Measurements from ENCODE around the gene ABTB2. TPM values are rescaled to one million over a fixed set of nuclear protein-coding genes. Genes with fewer than 3 reads are reported as not detected.

ABTB2 gene
- polyA plus RNA-seq, 1 of the 3 experiments (the other 2 are of a cell fraction), result 7.8 TPM

DNA sequence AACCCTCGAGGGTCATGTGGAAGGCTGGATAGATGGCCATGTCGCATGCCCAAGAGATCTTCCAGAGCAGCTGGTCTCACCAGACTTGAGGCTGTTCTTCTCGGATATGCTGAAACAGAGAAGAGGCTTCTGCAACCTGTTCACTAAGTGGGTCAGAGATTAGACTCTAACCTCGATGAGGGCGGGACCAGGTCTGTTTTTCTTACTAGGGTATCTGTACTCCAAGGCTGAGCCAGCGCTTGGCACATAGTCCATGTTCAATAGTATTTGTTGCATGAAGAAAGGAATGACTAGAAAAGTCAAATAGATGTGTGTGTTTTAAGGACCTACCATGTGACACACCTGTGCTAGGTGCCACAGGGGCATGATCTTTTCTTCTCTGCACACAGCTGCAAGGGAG is 43.6 kb downstream of the ABTB2 start:
- H3K27ac ChIP-seq (ENCODE audit: low read depth in 2 of 2, low read length in 1 of 2), result peak overlapping the region in 1 of 2 experiments; percentile 88; a peak in 2 of 4 replicates
- ChIA-PET CTCF (interaction anchor here (0.8 to 0.9 kb wide), 2 partner anchors 11 to 32 kb away, joined by 3 to 4 read pairs; no protein-coding TSS in a partner anchor), POLR2A (no interaction called here)
- no peak overlapping the region for H3K4me2 ChIP-seq
- 94% methylated on average over 5 of the region's 6 CpGs for WGBS (ENCODE audit: low lambda C conversion rate)
- no peaks in the 10 kb centered on the region for H3K9me2 ChIP-seq
- H3K27me3 ChIP-seq (ENCODE audit: insufficient read depth), result no peaks in the 10 kb centered on the region
- H3K9ac ChIP-seq, result no peak overlapping the region
- no peaks in the 10 kb centered on the region for H4K20me1 ChIP-seq (ENCODE audit: insufficient read depth)
- H2AFZ ChIP-seq (ENCODE audit: low read depth), result no peak overlapping the region
- no peaks in the 10 kb centered on the region for H3K79me2 ChIP-seq (ENCODE audit: insufficient read depth)
- no peaks in the 10 kb centered on the region for H3K9me3 ChIP-seq
- TF ChIP-seq RCOR1 (IDR thresholded peaks at IDR 0.05; ENCODE audit: low read length), result no peak
- TF ChIP-seq SIN3A (IDR thresholded peaks at IDR 0.05; ENCODE audit: borderline replicate concordance, low read depth, low read length), result no peak
- TF ChIP-seq RAD21 (IDR thresholded peaks at IDR 0.05; ENCODE audit: low read length), result no peak
- TF ChIP-seq RXRA (IDR thresholded peaks at IDR 0.05; ENCODE audit: borderline replicate concordance, low read depth), result no peak
- TF ChIP-seq, protein P1, sequence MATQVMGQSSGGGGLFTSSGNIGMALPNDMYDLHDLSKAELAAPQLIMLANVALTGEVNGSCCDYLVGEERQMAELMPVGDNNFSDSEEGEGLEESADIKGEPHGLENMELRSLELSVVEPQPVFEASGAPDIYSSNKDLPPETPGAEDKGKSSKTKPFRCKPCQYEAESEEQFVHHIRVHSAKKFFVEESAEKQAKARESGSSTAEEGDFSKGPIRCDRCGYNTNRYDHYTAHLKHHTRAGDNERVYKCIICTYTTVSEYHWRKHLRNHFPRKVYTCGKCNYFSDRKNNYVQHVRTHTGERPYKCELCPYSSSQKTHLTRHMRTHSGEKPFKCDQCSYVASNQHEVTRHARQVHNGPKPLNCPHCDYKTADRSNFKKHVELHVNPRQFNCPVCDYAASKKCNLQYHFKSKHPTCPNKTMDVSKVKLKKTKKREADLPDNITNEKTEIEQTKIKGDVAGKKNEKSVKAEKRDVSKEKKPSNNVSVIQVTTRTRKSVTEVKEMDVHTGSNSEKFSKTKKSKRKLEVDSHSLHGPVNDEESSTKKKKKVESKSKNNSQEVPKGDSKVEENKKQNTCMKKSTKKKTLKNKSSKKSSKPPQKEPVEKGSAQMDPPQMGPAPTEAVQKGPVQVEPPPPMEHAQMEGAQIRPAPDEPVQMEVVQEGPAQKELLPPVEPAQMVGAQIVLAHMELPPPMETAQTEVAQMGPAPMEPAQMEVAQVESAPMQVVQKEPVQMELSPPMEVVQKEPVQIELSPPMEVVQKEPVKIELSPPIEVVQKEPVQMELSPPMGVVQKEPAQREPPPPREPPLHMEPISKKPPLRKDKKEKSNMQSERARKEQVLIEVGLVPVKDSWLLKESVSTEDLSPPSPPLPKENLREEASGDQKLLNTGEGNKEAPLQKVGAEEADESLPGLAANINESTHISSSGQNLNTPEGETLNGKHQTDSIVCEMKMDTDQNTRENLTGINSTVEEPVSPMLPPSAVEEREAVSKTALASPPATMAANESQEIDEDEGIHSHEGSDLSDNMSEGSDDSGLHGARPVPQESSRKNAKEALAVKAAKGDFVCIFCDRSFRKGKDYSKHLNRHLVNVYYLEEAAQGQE (IDR thresholded peaks at IDR 0.05; ENCODE audit: low read depth, low read length), result no peak
- no peak for TF ChIP-seq ELF1 (IDR thresholded peaks at IDR 0.05)
- TF ChIP-seq, protein P2, sequence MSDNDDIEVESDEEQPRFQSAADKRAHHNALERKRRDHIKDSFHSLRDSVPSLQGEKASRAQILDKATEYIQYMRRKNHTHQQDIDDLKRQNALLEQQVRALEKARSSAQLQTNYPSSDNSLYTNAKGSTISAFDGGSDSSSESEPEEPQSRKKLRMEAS (IDR thresholded peaks at IDR 0.05; ENCODE audit: low read depth), result no peak
- TF ChIP-seq NRF1 (IDR thresholded peaks at IDR 0.05; ENCODE audit: low read depth, low read length), result no peak
- no peak for TF ChIP-seq CHD2 (IDR thresholded peaks at IDR 0.05; ENCODE audit: low read length, partially characterized antibody)
- TF ChIP-seq FOXM1 (IDR thresholded peaks at IDR 0.05; ENCODE audit: low read depth), result no peak
- TF ChIP-seq, protein P3, sequence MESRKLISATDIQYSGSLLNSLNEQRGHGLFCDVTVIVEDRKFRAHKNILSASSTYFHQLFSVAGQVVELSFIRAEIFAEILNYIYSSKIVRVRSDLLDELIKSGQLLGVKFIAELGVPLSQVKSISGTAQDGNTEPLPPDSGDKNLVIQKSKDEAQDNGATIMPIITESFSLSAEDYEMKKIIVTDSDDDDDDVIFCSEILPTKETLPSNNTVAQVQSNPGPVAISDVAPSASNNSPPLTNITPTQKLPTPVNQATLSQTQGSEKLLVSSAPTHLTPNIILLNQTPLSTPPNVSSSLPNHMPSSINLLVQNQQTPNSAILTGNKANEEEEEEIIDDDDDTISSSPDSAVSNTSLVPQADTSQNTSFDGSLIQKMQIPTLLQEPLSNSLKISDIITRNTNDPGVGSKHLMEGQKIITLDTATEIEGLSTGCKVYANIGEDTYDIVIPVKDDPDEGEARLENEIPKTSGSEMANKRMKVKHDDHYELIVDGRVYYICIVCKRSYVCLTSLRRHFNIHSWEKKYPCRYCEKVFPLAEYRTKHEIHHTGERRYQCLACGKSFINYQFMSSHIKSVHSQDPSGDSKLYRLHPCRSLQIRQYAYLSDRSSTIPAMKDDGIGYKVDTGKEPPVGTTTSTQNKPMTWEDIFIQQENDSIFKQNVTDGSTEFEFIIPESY (IDR thresholded peaks at IDR 0.05; ENCODE audit: borderline replicate concordance, low read depth), result no peak
- TF ChIP-seq FOSL2 (IDR thresholded peaks at IDR 0.05; ENCODE audit: borderline replicate concordance, low read depth), result no peak
- TF ChIP-seq, protein P4, sequence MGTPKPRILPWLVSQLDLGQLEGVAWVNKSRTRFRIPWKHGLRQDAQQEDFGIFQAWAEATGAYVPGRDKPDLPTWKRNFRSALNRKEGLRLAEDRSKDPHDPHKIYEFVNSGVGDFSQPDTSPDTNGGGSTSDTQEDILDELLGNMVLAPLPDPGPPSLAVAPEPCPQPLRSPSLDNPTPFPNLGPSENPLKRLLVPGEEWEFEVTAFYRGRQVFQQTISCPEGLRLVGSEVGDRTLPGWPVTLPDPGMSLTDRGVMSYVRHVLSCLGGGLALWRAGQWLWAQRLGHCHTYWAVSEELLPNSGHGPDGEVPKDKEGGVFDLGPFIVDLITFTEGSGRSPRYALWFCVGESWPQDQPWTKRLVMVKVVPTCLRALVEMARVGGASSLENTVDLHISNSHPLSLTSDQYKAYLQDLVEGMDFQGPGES (IDR thresholded peaks at IDR 0.05; ENCODE audit: low read depth, low read length), result no peak
- no peak for TF ChIP-seq MEF2A (IDR thresholded peaks at IDR 0.05; ENCODE audit: borderline replicate concordance, low read depth)
- TF ChIP-seq, protein P5, sequence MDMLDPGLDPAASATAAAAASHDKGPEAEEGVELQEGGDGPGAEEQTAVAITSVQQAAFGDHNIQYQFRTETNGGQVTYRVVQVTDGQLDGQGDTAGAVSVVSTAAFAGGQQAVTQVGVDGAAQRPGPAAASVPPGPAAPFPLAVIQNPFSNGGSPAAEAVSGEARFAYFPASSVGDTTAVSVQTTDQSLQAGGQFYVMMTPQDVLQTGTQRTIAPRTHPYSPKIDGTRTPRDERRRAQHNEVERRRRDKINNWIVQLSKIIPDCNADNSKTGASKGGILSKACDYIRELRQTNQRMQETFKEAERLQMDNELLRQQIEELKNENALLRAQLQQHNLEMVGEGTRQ (IDR thresholded peaks at IDR 0.05; ENCODE audit: borderline replicate concordance, low read depth, low read length), result no peak
- TF ChIP-seq RFX5 (IDR thresholded peaks at IDR 0.05; ENCODE audit: low read length), result no peak
- TF ChIP-seq, protein P6, sequence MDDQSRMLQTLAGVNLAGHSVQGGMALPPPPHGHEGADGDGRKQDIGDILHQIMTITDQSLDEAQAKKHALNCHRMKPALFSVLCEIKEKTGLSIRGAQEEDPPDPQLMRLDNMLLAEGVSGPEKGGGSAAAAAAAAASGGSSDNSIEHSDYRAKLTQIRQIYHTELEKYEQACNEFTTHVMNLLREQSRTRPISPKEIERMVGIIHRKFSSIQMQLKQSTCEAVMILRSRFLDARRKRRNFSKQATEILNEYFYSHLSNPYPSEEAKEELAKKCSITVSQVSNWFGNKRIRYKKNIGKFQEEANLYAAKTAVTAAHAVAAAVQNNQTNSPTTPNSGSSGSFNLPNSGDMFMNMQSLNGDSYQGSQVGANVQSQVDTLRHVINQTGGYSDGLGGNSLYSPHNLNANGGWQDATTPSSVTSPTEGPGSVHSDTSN (IDR thresholded peaks at IDR 0.05), result no peak
- DNase-seq, result no peak
- no peak overlapping the region for H3K4me3 ChIP-seq (ENCODE audit: low read depth in 2 of 2, low read length in 1 of 2)
- H3F3A ChIP-seq (replicated peaks; ENCODE audit: insufficient read depth), result peaks cover 8% of the 10 kb centered on the region
- no peaks in the 10 kb centered on the region for H3K36me3 ChIP-seq (replicated peaks in 1 of 2; ENCODE audit: control insufficient read depth in 1 of 2, insufficient read depth in 2 of 2, low read length in 1 of 2)
- peaks cover 14 to 43% of the 10 kb centered on the region in 2 experiments; a peak in 3 of 4 replicates for H3K4me1 ChIP-seq (ENCODE audit: control insufficient read depth in 1 of 2, insufficient read depth in 2 of 2, low read depth in 1 of 2, low read length in 1 of 2)

Data from SK-N-SH (cell line).